GM18909 (cell line): Measurements from ENCODE around the gene SPX.

Source experiments
- ATAC-seq: cut with Tn5 transposase; IDR thresholded peaks from one replicate; pipeline ENCODE4 v1.9.1; 2021; ENCODE audit warnings: mild to moderate bottlenecking; ENCODE audit not compliant: unreplicated experiment, poor library complexity

Gene SPX

GRCh38 chr12:21529456-21529855 lies 3.4 kb downstream of the SPX start:
- no peak for ATAC-seq

- no peak for ATAC-seq
Measured at GRCh38 chr12:21538061-21538653, 12.1 kb downstream of the SPX start.

- no peak for ATAC-seq
Measured at GRCh38 chr12:21539797-21540196, 13.7 kb downstream of the SPX start.

DNA sequence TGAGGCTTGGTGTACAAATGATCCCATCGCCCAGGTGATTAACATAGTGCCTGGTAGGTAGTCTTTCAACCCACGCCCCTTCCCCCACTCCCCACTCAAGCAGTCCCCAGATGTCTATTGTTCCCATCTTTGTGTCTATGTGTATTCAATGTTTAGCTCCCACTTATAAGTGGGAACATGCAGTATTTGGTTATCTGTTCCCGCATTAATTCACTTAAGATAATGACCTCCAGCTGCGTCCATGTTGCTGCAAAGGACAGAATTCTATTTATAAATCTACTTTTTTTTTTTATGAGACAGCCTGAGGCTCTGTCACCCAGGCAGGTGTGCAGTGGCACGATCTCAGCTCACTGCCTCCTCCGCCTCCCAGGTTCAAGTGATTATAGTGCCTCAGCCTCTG lies 15.7 kb downstream of the SPX start:
- no peak for ATAC-seq

DNA sequence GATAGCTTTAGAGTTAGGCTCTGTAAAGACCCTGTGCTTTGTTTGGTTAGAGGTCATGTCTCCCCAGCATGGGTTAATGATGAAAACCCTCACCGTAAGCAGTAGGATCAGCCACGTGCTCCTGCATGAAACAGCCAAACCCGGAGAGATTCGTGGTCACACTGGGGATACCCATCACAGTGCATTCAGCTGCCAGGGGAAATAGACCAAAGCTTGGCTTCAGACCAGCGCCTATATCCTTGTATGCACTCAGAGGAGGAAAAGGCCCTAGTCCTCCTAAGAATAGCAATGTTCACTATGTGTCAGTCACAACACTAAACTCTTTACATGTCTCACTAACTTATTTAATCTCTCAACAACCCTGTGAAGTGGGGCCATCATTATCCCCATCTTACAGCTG lies 16.3 kb downstream of the SPX start:
- ATAC-seq: no peak

DNA sequence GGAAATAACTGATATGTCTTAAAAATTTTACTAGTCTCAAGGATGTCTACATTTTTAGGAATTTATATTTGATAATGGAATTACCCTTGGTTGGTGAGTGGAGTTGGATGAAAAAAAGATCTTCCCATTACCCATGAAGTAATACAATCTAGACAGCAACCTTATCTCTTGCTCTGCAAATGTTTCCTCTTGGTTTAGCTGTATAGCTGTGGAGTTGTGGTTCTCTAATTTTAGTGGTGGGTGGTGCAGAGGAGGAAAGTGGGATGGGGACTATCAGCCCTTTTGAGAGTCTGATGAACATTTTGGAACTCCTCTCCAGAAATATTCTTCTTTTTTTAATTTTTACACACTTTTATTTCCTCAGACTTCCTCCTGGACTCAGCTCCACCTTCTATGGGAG lies 17.1 kb downstream of the SPX start:
- no peak for ATAC-seq

DNA sequence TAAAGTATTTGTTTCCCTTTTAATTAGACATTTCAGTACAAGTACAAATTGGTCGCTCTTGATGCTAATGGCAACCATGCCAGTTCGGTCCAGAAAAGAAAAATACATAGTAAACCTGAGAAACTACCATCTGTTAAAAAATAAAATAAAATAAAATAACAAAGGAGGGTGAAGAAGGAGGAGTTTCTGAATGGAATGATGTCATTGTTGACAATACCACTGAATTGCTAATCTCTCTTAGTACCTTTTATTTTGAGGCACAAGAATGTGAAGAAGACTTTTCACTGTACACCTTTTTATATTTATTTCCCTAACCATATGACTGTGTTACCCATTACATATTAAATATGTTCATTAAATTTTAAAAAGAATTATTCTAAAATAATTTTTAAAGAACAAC lies 19.5 kb downstream of the SPX start:
- ATAC-seq: no peak

DNA sequence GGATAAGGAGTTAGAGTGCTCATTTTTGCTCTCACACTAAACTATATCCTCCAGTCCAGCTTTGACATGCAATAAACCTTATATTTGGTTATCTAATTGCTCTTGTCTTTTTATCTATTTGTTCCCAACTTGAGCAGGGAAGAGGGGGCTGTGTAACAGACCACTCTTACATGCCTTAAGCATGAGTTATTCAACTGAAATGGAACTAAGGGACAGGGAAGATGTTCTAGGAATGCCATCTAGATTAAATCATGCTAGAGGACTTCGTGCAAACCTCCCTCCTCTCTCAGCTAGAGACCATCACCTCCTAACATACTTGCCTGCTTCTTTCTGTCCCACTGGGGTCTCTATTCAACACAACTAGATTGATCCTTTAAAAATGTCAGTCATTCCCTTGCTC lies 20.6 kb downstream of the SPX start:
- ATAC-seq: no peak

GRCh38 chr12:21547437-21547836 lies 21.3 kb downstream of the SPX start:
- ATAC-seq: no peak

- no peak for ATAC-seq
Measured at GRCh38 chr12:21551841-21552465, 25.9 kb downstream of the SPX start.

GRCh38 chr12:21552635-21553328 lies 26.7 kb downstream of the SPX start:
- no peak for ATAC-seq

DNA sequence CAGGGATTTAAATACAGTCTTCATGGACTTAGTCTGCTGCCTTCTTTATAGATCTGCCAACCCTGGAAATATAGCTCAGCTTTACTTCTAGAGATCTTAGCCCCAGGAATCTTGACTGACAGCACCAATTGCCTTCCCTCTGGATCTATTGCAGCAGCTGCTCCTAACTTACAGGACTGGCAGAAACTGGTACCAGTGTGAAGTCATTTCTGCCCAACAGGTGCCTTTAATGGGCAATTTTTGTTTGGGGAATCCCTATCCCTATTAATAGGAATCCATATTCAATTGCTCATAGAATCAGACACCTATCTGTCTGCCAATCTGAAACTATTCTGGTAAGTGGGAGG lies 27.2 kb downstream of the SPX start:
- ATAC-seq: no peak

- no peak for ATAC-seq
Measured at GRCh38 chr12:21558100-21558679, 32.1 kb downstream of the SPX start.

GRCh38 chr12:21559855-21560569 lies 33.9 kb downstream of the SPX start:
- no peak for ATAC-seq

GRCh38 chr12:21561158-21561557 lies 35.1 kb downstream of the SPX start:
- no peak for ATAC-seq

GRCh38 chr12:21562859-21563258 lies 36.8 kb downstream of the SPX start:
- ATAC-seq: no peak

GRCh38 chr12:21566223-21566906 lies 40.3 kb downstream of the SPX start:
- no peak for ATAC-seq

- no peak for ATAC-seq
Measured at GRCh38 chr12:21566907-21567394, 40.9 kb downstream of the SPX start.

- ATAC-seq: no peak
Measured at GRCh38 chr12:21568115-21568514, 42.0 kb downstream of the SPX start.

- no peak for ATAC-seq
Measured at GRCh38 chr12:21571046-21571445, 45.0 kb downstream of the SPX start.
